ENCODE data around the gene SEC14L6. TPM values are rescaled to one million over a fixed set of nuclear protein-coding genes. Genes with fewer than 3 reads are reported as not detected.

SEC14L6 gene
- total RNA-seq, 2 donors from 2014 or later: 1.6 to 2.1 TPM

GRCh38 chr22:30485362-30485988, 61.1 kb downstream of the SEC14L6 start:
- Mint-ChIP-seq H3K27ac (no peak overlapping the region), H3K4me1 (peaks cover 2% of the 10 kb centered on the region), H3K27me3 (ENCODE audit: insufficient read depth) (peaks cover 2% of the 10 kb centered on the region), H3K9me3 (no peaks in the 10 kb centered on the region), H3K4me3 (no peak overlapping the region), H3K36me3 (ENCODE audit: low read depth) (no peaks in the 10 kb centered on the region)
- peak; percentile 98 for TF ChIP-seq CTCF (conservative IDR thresholded peaks at IDR 0.05)
- WGBS, 2 experiments (ENCODE audit: insufficient coverage in 1 of 2, insufficient read length in 1 of 2): 42 to 52% methylated on average over 8 to 18 of the region's 18 CpGs
- no peak overlapping the region for H3K9ac ChIP-seq (ENCODE audit: extremely low read depth, low read length, poor library complexity, severe bottlenecking)
- no peaks in the 10 kb centered on the region for H3K36me3 ChIP-seq (ENCODE audit: control insufficient read depth, insufficient read depth, low read length)
- no peak overlapping the region for H3K27ac ChIP-seq (ENCODE audit: low read depth, low read length)
- H3K4me3 ChIP-seq (ENCODE audit: low read length): no peak overlapping the region
- no peaks in the 10 kb centered on the region for H3K4me1 ChIP-seq (ENCODE audit: control insufficient read depth, insufficient read depth, low read length)
- H3K9me3 ChIP-seq (ENCODE audit: control insufficient read depth, low read length): no peaks in the 10 kb centered on the region
- H3K27me3 ChIP-seq (ENCODE audit: control insufficient read depth, insufficient read depth, low read length, poor library complexity, severe bottlenecking): no peaks in the 10 kb centered on the region
- DNase-seq: peak; percentile 91

DNA sequence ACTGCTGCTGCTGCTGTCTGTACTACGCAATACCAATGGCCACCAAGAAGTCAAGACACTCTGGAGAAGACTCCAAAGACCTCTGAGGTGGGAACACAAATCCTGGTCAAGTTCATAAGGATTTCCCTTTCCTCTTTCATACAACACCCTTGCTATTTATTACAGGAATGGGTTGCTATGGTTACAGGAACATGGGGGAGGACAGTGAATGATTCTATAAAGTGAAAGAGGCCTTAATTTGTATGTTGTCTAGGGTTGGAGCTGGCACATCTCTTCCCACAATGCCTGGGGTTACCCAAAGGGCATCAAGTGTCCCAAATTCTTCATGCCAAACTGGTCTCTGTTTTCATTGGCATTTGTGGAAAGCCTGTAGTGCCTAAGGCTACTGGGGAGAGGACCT, 63.4 kb downstream of the SEC14L6 start:
- Histone ChIP-seq H3K4me3 (ENCODE audit: low read length) (no peak overlapping the region), H3K9ac (ENCODE audit: extremely low read depth, low read length, poor library complexity, severe bottlenecking) (no peak overlapping the region), H3K9me3 (ENCODE audit: control insufficient read depth, low read length) (no peaks in the 10 kb centered on the region), H3K36me3 (ENCODE audit: control insufficient read depth, insufficient read depth, low read length) (no peaks in the 10 kb centered on the region), H3K27me3 (ENCODE audit: control insufficient read depth, insufficient read depth, low read length, poor library complexity, severe bottlenecking) (no peaks in the 10 kb centered on the region), H3K4me1 (ENCODE audit: control insufficient read depth, insufficient read depth, low read length) (no peaks in the 10 kb centered on the region), H3K27ac (ENCODE audit: low read depth, low read length) (no peak overlapping the region)
- H3K4me3 Mint-ChIP-seq: no peak overlapping the region
- 95 to 100% methylated on average over 1 of the region's 1 CpG for WGBS, 2 experiments (ENCODE audit: insufficient coverage in 1 of 2, insufficient read length in 1 of 2)
- H3K27me3 Mint-ChIP-seq (ENCODE audit: insufficient read depth): peaks cover 3% of the 10 kb centered on the region
- H3K9me3 Mint-ChIP-seq: no peaks in the 10 kb centered on the region
- DNase-seq: no peak
- H3K4me1 Mint-ChIP-seq: peaks cover under 1% of the 10 kb centered on the region
- no peaks in the 10 kb centered on the region for H3K36me3 Mint-ChIP-seq (ENCODE audit: low read depth)
- H3K27ac Mint-ChIP-seq: no peak overlapping the region
- no peak for TF ChIP-seq CTCF (conservative IDR thresholded peaks at IDR 0.05)

DNA sequence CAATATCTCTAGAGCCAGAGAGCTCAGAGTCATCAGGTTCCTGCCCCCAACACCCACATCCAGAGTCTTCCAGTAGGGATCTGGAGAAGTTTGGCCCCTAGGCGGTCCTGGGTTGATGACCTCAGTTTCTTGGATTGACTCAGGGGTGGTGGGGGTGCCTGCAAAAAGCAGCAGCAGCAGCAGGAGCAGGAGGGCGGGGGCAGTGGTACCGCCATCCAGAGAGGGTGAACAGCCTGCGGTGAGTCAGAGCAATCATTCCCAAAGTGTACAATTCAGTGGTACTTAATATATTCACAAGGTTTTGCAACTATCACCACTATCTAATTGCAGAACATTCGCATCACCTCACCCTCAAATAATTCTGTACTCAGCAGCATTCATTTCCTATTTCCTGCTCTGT, 64.8 kb downstream of the SEC14L6 start:
- 87 to 100% methylated on average over 1 to 5 of the region's 5 CpGs for WGBS, 2 experiments (ENCODE audit: insufficient coverage in 1 of 2, insufficient read length in 1 of 2)
- H3K27me3 Mint-ChIP-seq (ENCODE audit: insufficient read depth): peaks cover 3% of the 10 kb centered on the region
- no peak for TF ChIP-seq CTCF (conservative IDR thresholded peaks at IDR 0.05)
- peaks cover 6% of the 10 kb centered on the region for H3K4me1 Mint-ChIP-seq
- H3K36me3 Mint-ChIP-seq (ENCODE audit: low read depth): no peaks in the 10 kb centered on the region
- no peak overlapping the region for H3K4me3 ChIP-seq (ENCODE audit: low read length)
- no peak overlapping the region for H3K27ac Mint-ChIP-seq
- H3K27ac ChIP-seq (ENCODE audit: low read depth, low read length): no peak overlapping the region
- no peaks in the 10 kb centered on the region for H3K9me3 ChIP-seq (ENCODE audit: control insufficient read depth, low read length)
- no peaks in the 10 kb centered on the region for H3K27me3 ChIP-seq (ENCODE audit: control insufficient read depth, insufficient read depth, low read length, poor library complexity, severe bottlenecking)
- no peaks in the 10 kb centered on the region for H3K4me1 ChIP-seq (ENCODE audit: control insufficient read depth, insufficient read depth, low read length)
- no peak overlapping the region for H3K9ac ChIP-seq (ENCODE audit: extremely low read depth, low read length, poor library complexity, severe bottlenecking)
- H3K9me3 Mint-ChIP-seq: no peaks in the 10 kb centered on the region
- DNase-seq: no peak
- H3K36me3 ChIP-seq (ENCODE audit: control insufficient read depth, insufficient read depth, low read length): no peaks in the 10 kb centered on the region
- no peak overlapping the region for H3K4me3 Mint-ChIP-seq
